Vagina (tissue), 2 donors: ENCODE results near the gene DOCK7.

Experiments
- CTCF ChIP-seq, 3 experiments: fragments of 450-650 bp in 2 of 3; fragments of 200-600 bp in 1 of 3; sonication (generic) in 1 of 3; IDR thresholded peaks; one replicate each; pipeline ENCODE4 v1.5.1; 2017 to 2019; ENCODE audit warnings: antibody characterized with exemption in 3 of 3, mild to moderate bottlenecking in 2 of 3, moderate library complexity in 2 of 3
- POLR2A ChIP-seq, 2 donors: fragments of 450-650 bp; IDR thresholded peaks; one replicate each; pipeline ENCODE4 v1.6.1; 2017; ENCODE audit warnings: antibody characterized with exemption in 2 of 2, mild to moderate bottlenecking in 2 of 2, moderate library complexity in 2 of 2

- TF ChIP-seq CTCF (IDR thresholded peaks at IDR 0.05) (no peak), POLR2A (IDR thresholded peaks at IDR 0.05) (no peak)
Observed at GRCh38 chr1:62595647-62596046, 92.5 kb downstream of the DOCK7 start.
